Lower leg skin (tissue), 4 donors: ENCODE measurements around the gene C1QTNF12. TPM values are rescaled to one million over a fixed set of nuclear protein-coding genes. Genes with fewer than 3 reads are reported as not detected.

Source experiments
- DNase-seq, 2 donors: peaks; one replicate each; pipeline ENCODE4 v3.0.0-alpha.2; 2019; ENCODE audit warnings: low spot score in 2 of 2
- H3K4me3 ChIP-seq: fragments of 200-600 bp; sonication (generic); 2 replicates; pipeline ENCODE4 v1.5.1; 2017; ENCODE audit warnings: mild to moderate bottlenecking, low read depth; ENCODE audit not compliant: poor library complexity, severe bottlenecking
- POLR2A ChIP-seq, 2 donors: fragments of 450-650 bp; IDR thresholded peaks; one replicate each; pipeline ENCODE4 v1.6.1; 2016 to 2017; ENCODE audit warnings: antibody characterized with exemption in 2 of 2, mild to moderate bottlenecking in 1 of 2, moderate library complexity in 1 of 2
- WGBS, 2 donors: methylation state at CpG; one replicate each; pipeline ENCODE4 v1.1.5; 2018; 5-methylcytosine and 5-hydroxymethylcytosine counted together
- intact Hi-C: fragments of 100-400 bp; cut with DNase I; formaldehyde crosslinking; loops from one replicate; pipeline ENCODE4 v1.15.0; 2023; ENCODE audit warnings: low total_unique reads
- total RNA-seq, 4 donors: library from RNA; depleted of rRNA; stranded (reverse); fragments of >200 nt; gene quantifications; one replicate each; pipeline ENCODE4 v1.1.0, GENCODE V29; 2016
- TF ChIP-seq, protein P1 (sequence below), 3 donors: fragments of 450-650 bp; IDR thresholded peaks; one replicate each; pipeline ENCODE4 v1.5.1; 2016; ENCODE audit warnings: antibody characterized with exemption in 3 of 3, mild to moderate bottlenecking in 3 of 3, moderate library complexity in 2 of 3

Gene C1QTNF12
- total RNA-seq, 4 donors from 2014 or later: 0.46 to 9.8 (median 5.9) TPM; not detected in 1

DNA sequence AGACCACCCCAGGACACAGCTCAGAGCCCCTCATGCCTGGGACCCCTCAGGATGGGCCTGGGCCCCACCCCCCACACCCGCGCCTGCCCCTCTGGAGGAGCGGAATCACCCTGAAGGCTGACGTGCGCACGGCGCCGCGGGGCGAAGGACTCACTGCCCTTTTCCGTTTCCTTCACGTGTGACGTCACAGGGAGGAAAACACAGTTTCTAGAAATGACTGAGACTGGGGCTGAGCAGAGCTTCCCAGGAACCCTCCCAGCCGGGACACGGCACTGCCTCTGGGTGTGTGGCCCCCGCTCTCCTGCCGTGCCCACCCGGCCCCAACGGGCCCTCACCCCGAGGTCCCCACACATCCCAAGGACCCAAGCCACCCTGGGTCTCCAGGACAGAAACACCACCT is 27.2 kb downstream of the C1QTNF12 start:
- no peak for TF ChIP-seq POLR2A (IDR thresholded peaks at IDR 0.05)
- TF ChIP-seq, protein P1, sequence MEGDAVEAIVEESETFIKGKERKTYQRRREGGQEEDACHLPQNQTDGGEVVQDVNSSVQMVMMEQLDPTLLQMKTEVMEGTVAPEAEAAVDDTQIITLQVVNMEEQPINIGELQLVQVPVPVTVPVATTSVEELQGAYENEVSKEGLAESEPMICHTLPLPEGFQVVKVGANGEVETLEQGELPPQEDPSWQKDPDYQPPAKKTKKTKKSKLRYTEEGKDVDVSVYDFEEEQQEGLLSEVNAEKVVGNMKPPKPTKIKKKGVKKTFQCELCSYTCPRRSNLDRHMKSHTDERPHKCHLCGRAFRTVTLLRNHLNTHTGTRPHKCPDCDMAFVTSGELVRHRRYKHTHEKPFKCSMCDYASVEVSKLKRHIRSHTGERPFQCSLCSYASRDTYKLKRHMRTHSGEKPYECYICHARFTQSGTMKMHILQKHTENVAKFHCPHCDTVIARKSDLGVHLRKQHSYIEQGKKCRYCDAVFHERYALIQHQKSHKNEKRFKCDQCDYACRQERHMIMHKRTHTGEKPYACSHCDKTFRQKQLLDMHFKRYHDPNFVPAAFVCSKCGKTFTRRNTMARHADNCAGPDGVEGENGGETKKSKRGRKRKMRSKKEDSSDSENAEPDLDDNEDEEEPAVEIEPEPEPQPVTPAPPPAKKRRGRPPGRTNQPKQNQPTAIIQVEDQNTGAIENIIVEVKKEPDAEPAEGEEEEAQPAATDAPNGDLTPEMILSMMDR (IDR thresholded peaks at IDR 0.05): no peak
- H3K4me3 ChIP-seq: no peak overlapping the region
- no peak for DNase-seq
- WGBS, 2 donors: 95 to 98% methylated on average over 20 of the region's 20 CpGs
- intact Hi-C loops: no loop called here

GRCh38 chr1:1218524-1219200 is 27.9 kb downstream of the C1QTNF12 start:
- no peak for DNase-seq
- no peak overlapping the region for H3K4me3 ChIP-seq
- 91 to 94% methylated on average over 24 to 26 of the region's 36 CpGs for WGBS, 2 donors
- TF ChIP-seq POLR2A (IDR thresholded peaks at IDR 0.05): no peak
- TF ChIP-seq, protein P1 (IDR thresholded peaks at IDR 0.05): no peak
- intact Hi-C loops: no loop called here

DNA sequence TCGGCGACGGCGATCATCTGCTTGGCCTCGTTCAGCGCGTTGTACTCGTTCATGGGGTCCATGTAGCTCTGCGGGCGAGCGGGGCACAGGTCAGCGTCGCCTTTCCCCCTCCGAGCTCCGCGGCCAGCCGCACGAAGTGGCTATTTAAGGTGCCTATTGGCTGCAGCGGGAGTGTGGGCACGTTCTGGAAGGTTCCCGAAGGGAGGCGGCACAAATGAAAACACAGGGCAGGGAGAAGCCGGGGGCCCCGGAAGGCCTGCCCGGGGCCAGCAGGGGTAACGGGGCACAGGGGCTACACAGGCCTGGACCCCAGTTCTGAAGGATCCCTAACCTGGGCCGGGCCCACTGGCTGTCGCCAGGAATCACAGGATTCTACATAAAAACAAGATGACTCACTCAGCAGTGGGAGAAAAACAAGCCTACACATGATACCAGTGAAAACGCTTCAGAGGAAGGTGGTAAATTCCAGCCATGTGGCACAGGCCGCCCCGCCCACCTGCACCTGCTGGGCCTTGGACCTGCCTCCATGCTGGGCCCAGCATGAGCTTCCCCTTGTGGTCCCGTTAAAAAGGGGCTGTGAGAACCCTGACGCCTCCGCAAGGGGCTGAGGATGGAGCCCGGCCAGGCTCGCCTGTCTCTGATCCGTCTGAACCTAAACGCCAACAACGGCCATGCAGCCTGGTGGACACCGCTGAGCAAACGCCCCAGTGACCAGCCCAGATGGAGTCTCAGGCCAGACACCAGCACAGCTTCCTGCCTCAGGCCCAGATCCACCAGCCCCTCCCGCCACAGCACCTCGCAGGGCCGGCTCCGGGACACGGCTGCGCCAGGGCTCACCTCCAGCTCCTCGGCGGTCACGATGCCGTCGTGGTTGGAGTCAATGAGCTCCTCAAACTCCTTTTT is 28.6 kb downstream of the C1QTNF12 start:
- no peak for TF ChIP-seq POLR2A (IDR thresholded peaks at IDR 0.05)
- TF ChIP-seq, protein P1 (IDR thresholded peaks at IDR 0.05): no peak
- WGBS, 2 donors: 80 to 84% methylated on average over 51 to 52 of the region's 52 CpGs
- intact Hi-C loops: no loop called here
- no peak for DNase-seq
- no peak overlapping the region for H3K4me3 ChIP-seq

- H3K4me3 ChIP-seq: no peak overlapping the region
- DNase-seq: no peak
- no peak for TF ChIP-seq POLR2A (IDR thresholded peaks at IDR 0.05)
- TF ChIP-seq, protein P1 (IDR thresholded peaks at IDR 0.05): no peak
- intact Hi-C loops: no loop called here
- 93 to 95% methylated on average over 74 of the region's 74 CpGs for WGBS, 2 donors
Measured at GRCh38 chr1:1216770-1217620, 29.5 kb downstream of the C1QTNF12 start.

DNA sequence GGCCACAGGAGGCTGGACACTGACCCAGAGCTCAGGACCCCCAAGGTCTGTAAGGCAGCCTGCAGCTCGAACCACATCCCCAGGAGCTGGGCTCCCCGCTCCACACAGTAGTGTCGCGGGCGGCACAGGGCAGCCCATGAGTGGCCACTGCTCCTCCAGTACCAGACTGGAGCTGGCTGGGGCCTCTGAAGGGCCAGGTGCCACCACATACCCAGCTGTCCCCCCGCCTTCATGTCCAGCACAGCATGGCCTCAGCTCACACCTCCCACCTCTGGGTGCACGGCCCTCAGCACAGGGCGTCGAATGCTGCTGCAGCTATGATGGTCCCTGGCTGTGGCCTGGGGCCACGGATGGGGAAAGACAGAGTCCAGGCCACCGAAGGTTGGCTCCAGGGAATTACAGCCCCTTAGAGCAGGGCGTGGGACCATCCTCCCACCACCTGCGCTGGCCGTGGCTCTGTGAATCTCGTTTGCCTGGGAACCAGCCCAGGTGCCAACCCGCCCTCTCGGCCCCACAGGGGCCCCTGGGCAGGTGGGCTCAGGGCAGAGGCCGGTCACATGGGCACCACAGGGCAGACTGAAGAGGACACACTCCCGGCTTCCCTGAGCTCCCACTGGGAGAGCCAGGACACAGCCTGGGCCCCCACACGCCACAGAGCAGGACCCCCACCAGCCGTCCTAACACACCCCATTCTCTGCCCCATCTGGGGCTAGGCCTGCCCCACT is 30.5 kb downstream of the C1QTNF12 start:
- H3K4me3 ChIP-seq: no peak overlapping the region
- DNase-seq: no peak
- intact Hi-C loops: no loop called here
- no peak for TF ChIP-seq POLR2A (IDR thresholded peaks at IDR 0.05)
- TF ChIP-seq, protein P1 (IDR thresholded peaks at IDR 0.05): no peak
- WGBS, 2 donors: 84 to 87% methylated on average over 14 to 15 of the region's 21 CpGs
